OCI-LY7 (cell line): ENCODE data around the gene KIF27.

Experiments used
- CTCF ChIP-seq: fragments of 200-600 bp; sonication (generic); conservative IDR thresholded peaks from 2 replicates; pipeline ENCODE4 v1.5.1; 2014; ENCODE audit warnings: mild to moderate bottlenecking, antibody characterized with exemption, low read length, moderate library complexity, mixed read lengths
- EZH2phosphoT487 ChIP-seq: fragments of 200-600 bp; sonication (generic); IDR thresholded peaks from 2 replicates; pipeline ENCODE4 v1.6.1; 2018; ENCODE audit warnings: low read depth, borderline replicate concordance, mild to moderate bottlenecking, mixed run types, antibody characterized with exemption, low read length, moderate library complexity, mixed read lengths

- TF ChIP-seq CTCF, result no peak
- no peak for TF ChIP-seq EZH2phosphoT487
Observed at GRCh38 chr9:83936523-83936922, 15.3 kb upstream of the KIF27 start.
